ENCODE measurements around the gene P2RY14.

- TF ChIP-seq CTCF (IDR thresholded peaks at IDR 0.05; ENCODE audit: borderline replicate concordance, extremely low read depth, low read length, poor library complexity, severe bottlenecking) (no peak), EZH2 (IDR thresholded peaks at IDR 0.05; ENCODE audit: borderline replicate concordance, low read depth, low read length, severe bottlenecking) (no peak)
Observed at GRCh38 chr3:151192545-151192944, 85.8 kb downstream of the P2RY14 start.

Measured in DND-41 (cell line).